K562 treated with DMSO at 1 percent for 12 hours (cell line): ENCODE data around the gene LYRM1. TPM values are rescaled to one million over a fixed set of nuclear protein-coding genes. Genes with fewer than 3 reads are reported as not detected.

Experiments
- total RNA-seq: library from RNA; unstranded; fragments of 300-600 nt; gene quantifications from 2 replicates; pipeline ENCODE4 v1.2.3, GENCODE V29; 2022; ENCODE audit not compliant: insufficient read depth

The LYRM1 gene, protein sequence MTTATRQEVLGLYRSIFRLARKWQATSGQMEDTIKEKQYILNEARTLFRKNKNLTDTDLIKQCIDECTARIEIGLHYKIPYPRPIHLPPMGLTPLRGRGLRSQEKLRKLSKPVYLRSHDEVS
- total RNA-seq, result 34.4 and 48.6 TPM in 2 replicates

DNA sequence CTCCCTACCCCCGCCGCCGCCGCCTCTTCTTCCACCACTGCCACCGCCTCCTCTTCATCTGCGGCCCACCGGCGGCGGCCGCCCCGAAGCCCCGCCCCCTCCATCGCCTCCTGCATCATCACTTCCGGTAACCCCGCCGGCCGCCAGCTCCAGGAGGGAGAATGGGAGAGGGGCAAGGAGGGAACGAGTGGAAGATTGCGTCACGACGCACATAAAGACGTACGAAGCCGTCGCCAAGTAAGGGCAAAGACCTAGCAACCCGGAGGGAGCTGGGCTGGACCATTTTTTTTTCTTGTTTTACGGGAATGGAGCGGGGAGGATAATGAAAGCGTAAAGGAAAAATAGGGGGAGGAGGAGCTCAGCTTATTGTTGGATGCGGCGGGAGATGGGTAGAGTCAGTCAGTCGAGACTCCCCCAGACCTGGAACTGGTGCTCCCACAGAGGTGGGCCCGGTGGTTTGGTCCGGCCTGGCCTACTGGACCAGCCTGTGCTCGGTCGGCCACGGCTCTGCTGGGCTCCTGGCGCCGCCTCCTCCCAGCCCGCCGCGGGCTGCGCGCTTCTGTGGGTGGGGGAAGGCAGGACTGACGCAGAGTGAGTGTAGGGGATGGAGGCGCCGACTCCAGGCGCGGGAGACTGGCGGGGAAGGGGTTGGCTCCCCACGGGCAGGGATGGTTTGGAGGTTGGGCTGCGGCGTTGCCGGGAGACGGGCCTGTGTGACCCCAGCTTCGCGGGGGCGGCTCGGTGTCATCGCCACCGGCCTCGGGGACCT, at the start of gene LYRM1, which contains the start of gene DCUN1D3:
LYRM1 (plus strand) TSS at position 473 of the 769 bp plus-strand sequence. CDS start 14,785 bp downstream, outside the sequence.
DCUN1D3 (minus strand) TSS at position 60 of the 769 bp plus-strand sequence. CDS start 37,820 bp downstream, outside the sequence.

Other genes starting within 250 kb of the LYRM1 start
- 1.0 and 1.1 TPM in 2 replicates for gene ACSM1, start 203.1 kb upstream of the LYRM1 start, total RNA-seq
- 13.2 and 33.4 TPM in 2 replicates for gene THUMPD1, start 159.0 kb upstream of the LYRM1 start, total RNA-seq
- gene ACSM3, start 136.8 kb upstream of the LYRM1 start, total RNA-seq, result 130 and 164 TPM in 2 replicates
- 12.5 and 34.9 TPM in 2 replicates for gene ERI2, start 94.3 kb upstream of the LYRM1 start, total RNA-seq
- gene REXO5, start 94.2 kb upstream of the LYRM1 start, total RNA-seq, result 15.6 and 28.1 TPM in 2 replicates
- gene DCUN1D3, start 413 bp upstream of the LYRM1 start, total RNA-seq, result 1.9 and 5.3 TPM in 2 replicates